Spleen (tissue), 11 donors: ENCODE measurements around the gene TRIO. TPM values are rescaled to one million over a fixed set of nuclear protein-coding genes. Genes with fewer than 3 reads are reported as not detected.

Experiments used
- DNase-seq: peaks from one replicate; pipeline ENCODE4 v3.0.0-alpha.2; 2020
- H3K27ac ChIP-seq, 8 donors: fragments of 200-600 bp; sonication (generic) in 7 of 8; 1 replicate in 4 of 8; 2 replicates in 4 of 8; pipeline versions ENCODE4 v1.5.0 to v1.8.0; 2016 to 2021; ENCODE audit warnings: inconsistent platforms in 4 of 8, mild to moderate bottlenecking in 4 of 8, moderate library complexity in 1 of 8
- H3K27me3 ChIP-seq, 7 donors: fragments of 200-600 bp; sonication (generic) in 6 of 7; replicated peaks in 1 of 7; 1 replicate in 4 of 7; 2 replicates in 3 of 7; pipeline versions ENCODE4 v1.5.0 to v1.8.0; 2016 to 2021; ENCODE audit warnings: inconsistent platforms in 3 of 7, mild to moderate bottlenecking in 1 of 7
- H3K36me3 ChIP-seq, 6 donors: fragments of 200-600 bp; sonication (generic) in 5 of 6; 1 replicate in 4 of 6; 2 replicates in 2 of 6; pipeline versions ENCODE4 v1.5.0 to v1.8.0; 2016 to 2021; ENCODE audit warnings: inconsistent platforms in 2 of 6
- H3K4me1 ChIP-seq, 6 donors: fragments of 200-600 bp; sonication (generic) in 5 of 6; 1 replicate in 3 of 6; 2 replicates in 3 of 6; pipeline versions ENCODE4 v1.5.0 to v1.8.0; 2016 to 2021; ENCODE audit warnings: inconsistent platforms in 3 of 6
- H3K4me3 ChIP-seq, 8 donors: fragments of 200-600 bp; sonication (generic) in 7 of 8; 1 replicate in 4 of 8; 2 replicates in 4 of 8; pipeline versions ENCODE4 v1.5.0 to v1.8.0; 2016 to 2021; ENCODE audit warnings: inconsistent platforms in 4 of 8, mild to moderate bottlenecking in 4 of 8, moderate library complexity in 2 of 8
- H3K9me3 ChIP-seq, 8 donors: fragments of 200-600 bp; sonication (generic) in 7 of 8; 1 replicate in 4 of 8; 2 replicates in 4 of 8; pipeline versions ENCODE4 v1.5.0 to v1.8.0; 2016 to 2021; ENCODE audit warnings: inconsistent platforms in 4 of 8
- POLR2A ChIP-seq, 3 donors: fragments of 450-650 bp; IDR thresholded peaks; one replicate each; pipeline ENCODE4 v1.5.1; 2017; ENCODE audit warnings: antibody characterized with exemption in 3 of 3, mild to moderate bottlenecking in 1 of 3
- POLR2AphosphoS5 ChIP-seq, 3 donors: sonication (generic); formaldehyde crosslinking; IDR thresholded peaks; one replicate each; pipeline ENCODE4 v1.5.1; 2017; ENCODE audit warnings: antibody characterized with exemption in 3 of 3
- WGBS, 5 donors: extraction: QIAGEN DNeasy Blood & Tissue Kit in 3 of 5; methylation state at CpG; one replicate each; pipeline versions ENCODE4 v1.1.5 to v1.1.7; 2013 to 2018; 5-methylcytosine and 5-hydroxymethylcytosine counted together
- intact Hi-C: fragments of 100-400 bp; cut with DNase I; formaldehyde crosslinking; loops from one replicate; pipeline ENCODE4 v1.15.0; 2023; ENCODE audit warnings: low total_unique reads
- polyA plus RNA-seq, 3 donors: library from polyadenylated mRNA; stranded (reverse); fragments of 200-250 nt; gene quantifications; one replicate each; pipeline ENCODE4 v1.2.1, GENCODE V29; 2013
- total RNA-seq, 7 donors: library from RNA; depleted of rRNA in 3 of 7; stranded (reverse); fragments of >200 nt in 3 of 7; fragmentation: NEBNext Ultra II Directional in 4 of 7; extraction: Animal tissue kit (Norgen Biotek cat#: 25700) in 4 of 7; gene quantifications; one replicate each; pipeline versions ENCODE4 v1.1.0 to v1.2.1, GENCODE V29; 2016 to 2021
- TF ChIP-seq, protein P1 (sequence below), 11 experiments: fragments of 200-600 bp in 7 of 11; fragments of 450-650 bp in 4 of 11; sonication (generic) in 4 of 11; IDR thresholded peaks in 8 of 11; conservative IDR thresholded peaks in 3 of 11; 1 replicate in 7 of 11; 2 replicates in 4 of 11; pipeline versions ENCODE4 v1.4.0 to v1.8.0; 2016 to 2021; ENCODE audit warnings: antibody characterized with exemption in 11 of 11, inconsistent platforms in 4 of 11, mild to moderate bottlenecking in 1 of 11
- donor health status: healthy with polysubstance abuse.
- donor health status: DM: no; HTN: no; CAD: no; lungs with moderate emphysema.
- donor health status: DM: no; HTN: no; CAD: no.
- donor health status: Bipolar disorder and iron deficiency.
- donor health status: healthy.
- donor health status: DM: no; HTN: no; CAD: no.
- donor health status: DM: yes; HTN: yes; CAD: no.

Gene TRIO
- total and polyA plus RNA-seq, 10 donors, result 21.5 to 280 (median 190) TPM

DNA sequence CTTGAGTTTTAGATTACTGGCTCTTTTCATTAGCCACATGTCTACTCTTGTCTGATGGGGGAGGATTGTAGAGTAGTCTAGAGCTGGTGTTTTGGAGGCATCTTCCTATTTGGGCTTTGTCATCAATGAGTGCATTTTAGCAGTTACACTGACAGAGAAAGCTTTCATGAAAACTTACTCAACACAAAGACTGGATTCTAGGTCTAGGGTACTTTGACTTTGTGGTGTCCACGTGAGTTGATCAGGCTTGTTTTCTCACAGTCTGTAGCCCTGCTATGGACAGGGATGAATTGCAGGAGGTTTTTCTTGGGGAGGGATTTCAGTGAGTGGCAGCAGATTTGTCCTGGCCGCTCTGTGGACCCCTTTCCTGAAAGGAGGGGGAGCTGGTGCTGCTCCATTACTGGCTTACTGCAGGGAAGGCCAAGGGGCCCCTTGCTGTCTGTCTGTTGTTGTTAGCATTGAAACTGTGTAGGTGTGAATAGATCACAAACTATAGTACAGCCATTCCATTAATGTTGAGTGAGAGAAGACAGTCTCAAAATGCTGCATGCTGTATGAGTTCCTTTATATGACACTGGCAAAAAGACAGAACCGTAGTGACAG lies 6.6 kb downstream of the TRIO start:
- Histone ChIP-seq H3K9me3 (no peaks in the 10 kb centered on the region), H3K4me1 (peaks cover 25 to 97% (median 78%) of the 10 kb centered on the region in 6 donors), H3K36me3 (no peaks in the 10 kb centered on the region), H3K27me3 (peaks cover 0 to 4% (median 0%) of the 10 kb centered on the region in 7 donors), H3K27ac (peak overlapping the region in 2 of 8 donors; percentile 14 to 59), H3K4me3 (peak overlapping the region in 1 of 8 donors; percentile 9)
- 57 to 94% (median 77%) methylated on average over 3 of the region's 3 CpGs for WGBS, 5 donors
- TF ChIP-seq POLR2A (IDR thresholded peaks at IDR 0.05) (no peak), POLR2AphosphoS5 (IDR thresholded peaks at IDR 0.05) (no peak)
- TF ChIP-seq, protein P1, sequence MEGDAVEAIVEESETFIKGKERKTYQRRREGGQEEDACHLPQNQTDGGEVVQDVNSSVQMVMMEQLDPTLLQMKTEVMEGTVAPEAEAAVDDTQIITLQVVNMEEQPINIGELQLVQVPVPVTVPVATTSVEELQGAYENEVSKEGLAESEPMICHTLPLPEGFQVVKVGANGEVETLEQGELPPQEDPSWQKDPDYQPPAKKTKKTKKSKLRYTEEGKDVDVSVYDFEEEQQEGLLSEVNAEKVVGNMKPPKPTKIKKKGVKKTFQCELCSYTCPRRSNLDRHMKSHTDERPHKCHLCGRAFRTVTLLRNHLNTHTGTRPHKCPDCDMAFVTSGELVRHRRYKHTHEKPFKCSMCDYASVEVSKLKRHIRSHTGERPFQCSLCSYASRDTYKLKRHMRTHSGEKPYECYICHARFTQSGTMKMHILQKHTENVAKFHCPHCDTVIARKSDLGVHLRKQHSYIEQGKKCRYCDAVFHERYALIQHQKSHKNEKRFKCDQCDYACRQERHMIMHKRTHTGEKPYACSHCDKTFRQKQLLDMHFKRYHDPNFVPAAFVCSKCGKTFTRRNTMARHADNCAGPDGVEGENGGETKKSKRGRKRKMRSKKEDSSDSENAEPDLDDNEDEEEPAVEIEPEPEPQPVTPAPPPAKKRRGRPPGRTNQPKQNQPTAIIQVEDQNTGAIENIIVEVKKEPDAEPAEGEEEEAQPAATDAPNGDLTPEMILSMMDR (IDR thresholded peaks at IDR 0.05 in 8 of 11, conservative IDR thresholded peaks at IDR 0.05 in 3 of 11), result no peak
- DNase-seq, result no peak
- intact Hi-C loops, result loop anchor here (10.0 kb wide), 2 partner anchors 75 to 115 kb away; no protein-coding TSS in a partner anchor

GRCh38 chr5:14151416-14151815 lies 8.3 kb downstream of the TRIO start:
- Histone ChIP-seq H3K27me3 (no peaks in the 10 kb centered on the region), H3K27ac (no peak overlapping the region), H3K4me1 (peaks cover 34 to 97% (median 79%) of the 10 kb centered on the region in 6 donors), H3K36me3 (no peaks in the 10 kb centered on the region), H3K4me3 (no peak overlapping the region), H3K9me3 (no peaks in the 10 kb centered on the region)
- TF ChIP-seq POLR2AphosphoS5 (IDR thresholded peaks at IDR 0.05), result no peak
- TF ChIP-seq POLR2A (IDR thresholded peaks at IDR 0.05), result no peak
- TF ChIP-seq, protein P1 (IDR thresholded peaks at IDR 0.05 in 8 of 11, conservative IDR thresholded peaks at IDR 0.05 in 3 of 11), result no peak
- intact Hi-C loops, result no loop called here
- WGBS, 5 donors, result 73 to 89% (median 81%) methylated on average over 3 of the region's 3 CpGs
- DNase-seq, result no peak

DNA sequence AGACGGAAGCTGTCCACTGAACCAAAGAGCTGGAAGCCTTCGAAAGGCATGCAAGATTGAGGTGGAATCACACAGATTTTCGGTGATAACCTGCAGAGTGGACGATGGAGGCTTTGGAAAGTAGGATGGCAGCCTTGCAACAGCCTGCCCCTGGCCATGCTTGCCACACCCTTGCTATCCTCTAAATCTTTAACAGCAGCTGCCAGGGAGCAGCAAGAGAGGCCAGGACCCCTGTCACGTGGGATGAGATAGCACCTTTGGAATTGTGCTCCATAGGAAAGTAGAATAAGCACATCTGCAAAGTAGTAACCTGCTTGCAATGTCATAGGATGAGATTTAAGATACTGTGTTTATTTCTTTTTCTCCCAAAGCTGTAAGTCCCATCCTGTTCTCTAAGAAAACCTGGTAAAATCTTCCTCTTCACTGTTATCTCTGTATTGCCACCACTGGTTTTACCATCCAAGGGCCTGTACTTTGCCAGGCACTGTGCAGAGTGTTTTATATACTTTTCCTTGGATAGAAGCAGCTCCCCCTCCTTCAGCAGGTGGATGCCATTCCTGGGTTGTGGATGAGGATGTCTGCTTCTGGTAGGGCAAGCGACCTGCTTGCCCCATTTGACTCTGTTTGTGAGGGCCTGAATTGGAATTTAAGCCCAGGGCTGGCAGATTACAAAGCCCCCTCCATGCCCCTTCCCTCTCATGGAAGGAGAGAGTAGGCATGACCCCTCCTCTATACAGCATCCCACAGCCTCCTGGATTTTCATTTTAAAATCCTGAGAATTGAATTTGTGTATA lies 10.1 kb downstream of the TRIO start:
- intact Hi-C loops, result no loop called here
- WGBS, 5 donors, result 78 to 85% (median 83%) methylated on average over 6 of the region's 6 CpGs
- Histone ChIP-seq H3K27ac (peak overlapping the region; percentile 58 to 84 (median 76)), H3K36me3 (no peaks in the 10 kb centered on the region), H3K27me3 (no peaks in the 10 kb centered on the region), H3K4me1 (peaks cover 42 to 87% (median 72%) of the 10 kb centered on the region in 6 donors), H3K9me3 (no peaks in the 10 kb centered on the region), H3K4me3 (no peak overlapping the region)
- no peak for TF ChIP-seq POLR2AphosphoS5 (IDR thresholded peaks at IDR 0.05)
- TF ChIP-seq POLR2A (IDR thresholded peaks at IDR 0.05), result no peak
- TF ChIP-seq, protein P1 (IDR thresholded peaks at IDR 0.05 in 8 of 11, conservative IDR thresholded peaks at IDR 0.05 in 3 of 11), result no peak
- DNase-seq, result no peak
